Measurements from ENCODE around the gene UNK. TPM values are rescaled to one million over a fixed set of nuclear protein-coding genes. Genes with fewer than 3 reads are reported as not detected.

UNK gene
- total and polyA plus RNA-seq, 2 of the 13 experiments (the other 11 are each of a cell fraction or from before 2014, with no cell fraction given): 31.6 to 33.0 TPM

- no peak for TF ChIP-seq STAT6 (CRISPR knock-in tag; IDR thresholded peaks at IDR 0.05; ENCODE audit: borderline replicate concordance)
- TF ChIP-seq IRF9 (CRISPR knock-in tag; IDR thresholded peaks at IDR 0.05; ENCODE audit: borderline replicate concordance): no peak
- TF ChIP-seq TRAFD1 (CRISPR knock-in tag; IDR thresholded peaks at IDR 0.05; ENCODE audit: borderline replicate concordance): no peak
- no peak for TF ChIP-seq ZNF34 (CRISPR knock-in tag; IDR thresholded peaks at IDR 0.05; ENCODE audit: borderline replicate concordance)
- no peak for TF ChIP-seq DMAP1 (CRISPR knock-in tag; IDR thresholded peaks at IDR 0.05)
- TF ChIP-seq ZNF563 (CRISPR knock-in tag; IDR thresholded peaks at IDR 0.05): no peak
- TF ChIP-seq ZNF691 (CRISPR knock-in tag; IDR thresholded peaks at IDR 0.05; ENCODE audit: borderline replicate concordance, low read depth): no peak
- no peak for TF ChIP-seq SRSF4 (IDR thresholded peaks at IDR 0.05; ENCODE audit: low read depth, low read length, poor library complexity, severe bottlenecking)
- no peak for TF ChIP-seq CREM (IDR thresholded peaks at IDR 0.05)
- TF ChIP-seq CREM (CRISPR knock-in tag; IDR thresholded peaks at IDR 0.05): no peak
- no peak for TF ChIP-seq IKZF5 (CRISPR knock-in tag; IDR thresholded peaks at IDR 0.05)
- no peak for TF ChIP-seq PAWR (CRISPR knock-in tag; IDR thresholded peaks at IDR 0.05; ENCODE audit: borderline replicate concordance)
- no peak for TF ChIP-seq SAP130 (CRISPR knock-in tag; IDR thresholded peaks at IDR 0.05; ENCODE audit: low read depth)
- no peak for TF ChIP-seq NCOA5 (CRISPR knock-in tag; IDR thresholded peaks at IDR 0.05)
- TF ChIP-seq PHF5A (CRISPR knock-in tag; IDR thresholded peaks at IDR 0.05; ENCODE audit: low read depth, unreplicated experiment): peak; percentile 37
- TF ChIP-seq MED8 (CRISPR knock-in tag; IDR thresholded peaks at IDR 0.05; ENCODE audit: insufficient replicate concordance): no peak
- TF ChIP-seq ARID4A (CRISPR knock-in tag; IDR thresholded peaks at IDR 0.05; ENCODE audit: borderline replicate concordance): peak; percentile 46; the same call in 1 of the 2 replicates
These were observed 42.1 kb downstream of the UNK start (continued) for GRCh38 chr17:75826561-75827307.

Data from HepG2 (cell line).